Measurements from ENCODE around the gene CARD11.

Gene CARD11

GRCh38 chr7:3039787-3040186 lies 3.9 kb downstream of the CARD11 start:
- TF ChIP-seq CTCF (IDR thresholded peaks at IDR 0.05): no peak

GRCh38 chr7:3037259-3037658 lies 6.4 kb downstream of the CARD11 start:
- no peak for TF ChIP-seq CTCF (IDR thresholded peaks at IDR 0.05)

GRCh38 chr7:3034591-3035150 lies 9.0 kb downstream of the CARD11 start:
- TF ChIP-seq CTCF (IDR thresholded peaks at IDR 0.05): no peak

DNA sequence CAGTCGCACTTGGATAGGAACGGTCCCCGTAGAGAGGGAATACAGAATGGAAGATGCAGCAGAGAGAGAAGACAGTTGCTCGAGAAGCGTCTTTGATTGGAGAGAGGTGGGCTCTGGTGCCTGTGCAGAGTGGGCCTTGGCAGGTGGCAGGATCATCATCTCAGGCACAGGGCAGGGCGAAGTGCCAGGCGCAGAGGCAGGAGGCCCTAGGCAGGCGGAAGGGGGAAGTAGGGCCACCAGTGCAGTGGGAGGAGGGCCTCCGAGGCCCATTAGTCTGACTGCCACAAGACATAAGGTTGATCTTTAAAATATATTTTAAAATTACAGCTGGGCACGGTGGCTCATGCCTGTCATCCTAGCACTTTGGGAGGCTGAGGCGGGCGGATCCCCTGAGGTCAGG lies 10.1 kb downstream of the CARD11 start:
- no peak for TF ChIP-seq CTCF (IDR thresholded peaks at IDR 0.05)

- no peak for TF ChIP-seq CTCF (IDR thresholded peaks at IDR 0.05)
Observed at GRCh38 chr7:3033136-3033535, 10.5 kb downstream of the CARD11 start.

DNA sequence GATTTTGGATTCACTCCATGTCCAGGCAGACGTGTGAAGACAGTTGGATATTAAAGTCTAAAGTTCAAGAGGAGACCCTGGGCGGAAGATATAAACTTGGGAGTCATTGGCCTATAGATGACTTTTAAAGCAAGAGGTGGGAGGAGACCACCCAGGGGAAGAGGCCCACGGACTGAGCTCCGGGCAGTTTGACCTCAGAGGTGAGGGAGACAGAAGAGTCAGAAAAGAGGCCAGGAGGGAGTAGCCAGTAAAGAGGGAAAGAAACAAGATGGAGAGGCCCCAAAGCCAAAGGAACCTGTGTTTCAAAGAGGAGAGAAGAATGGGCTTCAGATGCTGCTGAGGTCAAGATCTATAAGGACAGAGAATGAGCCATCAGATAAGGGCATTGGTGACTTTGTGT lies 11.4 kb downstream of the CARD11 start:
- TF ChIP-seq CTCF (IDR thresholded peaks at IDR 0.05): no peak

DNA sequence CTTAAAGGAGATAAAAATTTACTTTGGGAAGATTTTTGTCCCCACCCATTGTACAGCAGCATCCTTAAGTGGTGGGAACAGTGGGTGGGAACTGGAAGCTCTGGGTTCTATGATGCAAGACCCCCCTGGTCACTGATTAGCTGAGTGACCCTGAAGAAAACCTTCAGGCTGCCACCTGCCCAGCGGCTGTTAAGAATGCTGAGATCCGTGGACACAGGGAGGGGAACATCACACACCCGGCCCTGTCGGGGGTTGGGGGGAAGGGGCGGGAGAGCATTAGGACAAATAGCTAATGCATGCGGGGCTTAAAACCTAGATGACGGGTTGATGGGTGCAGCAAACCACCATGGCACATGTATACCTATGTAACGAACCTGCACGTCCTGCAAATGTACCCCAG lies 14.5 kb downstream of the CARD11 start:
- TF ChIP-seq CTCF (IDR thresholded peaks at IDR 0.05): no peak

DNA sequence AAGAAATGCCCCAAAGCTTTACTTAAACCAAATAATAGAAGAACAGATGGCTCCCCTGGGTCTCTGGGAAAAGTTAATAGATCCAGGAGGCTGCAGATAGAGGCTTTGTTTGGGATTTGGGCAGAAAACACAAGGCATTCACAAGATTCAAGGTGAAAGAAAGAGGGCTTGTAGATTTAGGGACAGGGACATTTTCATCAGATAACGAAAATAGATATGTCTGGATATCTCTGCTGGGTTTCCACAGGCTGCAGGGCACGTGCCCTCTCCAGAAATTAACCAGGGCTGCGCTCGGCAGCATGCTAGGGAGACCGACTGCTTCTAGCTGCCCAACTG lies 14.9 kb downstream of the CARD11 start:
- TF ChIP-seq CTCF (IDR thresholded peaks at IDR 0.05): no peak

Measured in LNCAP (cell line).